ENCODE data around the gene LIN37. TPM values are rescaled to one million over a fixed set of nuclear protein-coding genes. Genes with fewer than 3 reads are reported as not detected.

Gene LIN37
- total RNA-seq, 1 experiment from 2014 or later, result 10.1 TPM

DNA sequence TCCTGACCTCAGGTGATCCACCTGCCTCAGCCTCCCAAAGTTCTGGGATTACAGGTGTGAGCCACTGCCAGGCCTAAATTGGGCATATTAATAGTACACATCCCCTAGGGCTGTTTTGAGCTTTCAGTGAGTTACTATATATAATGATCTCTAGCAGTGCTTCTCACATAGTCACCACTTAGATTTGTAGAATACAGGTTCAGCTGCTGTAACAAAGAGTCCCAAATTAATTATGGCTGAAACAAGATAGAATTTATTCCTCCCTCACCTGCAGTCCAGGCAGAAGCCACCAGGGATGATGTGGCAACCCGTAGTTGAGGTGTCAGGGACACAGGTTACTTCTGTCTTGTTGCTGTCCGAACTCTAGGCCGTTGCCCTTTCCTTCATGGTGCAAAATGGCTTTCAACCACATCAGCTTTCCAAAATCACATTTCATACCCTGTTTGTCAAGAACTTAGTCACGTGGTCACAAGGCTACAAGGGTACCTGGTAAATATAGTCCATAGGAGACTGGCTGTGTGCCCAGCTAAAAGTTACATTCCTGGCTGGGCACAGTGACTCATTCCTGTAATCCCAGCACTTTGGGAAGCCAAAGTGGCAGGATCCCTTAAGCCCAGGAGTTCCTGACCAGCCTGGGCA lies 12.5 kb downstream of the LIN37 start (continued):
- TF ChIP-seq EZH2 (IDR thresholded peaks at IDR 0.05) (no peak), ELF1 (IDR thresholded peaks at IDR 0.05; ENCODE audit: borderline replicate concordance, low read depth) (no peak), ZNF274 (IDR thresholded peaks at IDR 0.05; ENCODE audit: low read depth, low read length) (no peak)
- TF ChIP-seq, protein P1, sequence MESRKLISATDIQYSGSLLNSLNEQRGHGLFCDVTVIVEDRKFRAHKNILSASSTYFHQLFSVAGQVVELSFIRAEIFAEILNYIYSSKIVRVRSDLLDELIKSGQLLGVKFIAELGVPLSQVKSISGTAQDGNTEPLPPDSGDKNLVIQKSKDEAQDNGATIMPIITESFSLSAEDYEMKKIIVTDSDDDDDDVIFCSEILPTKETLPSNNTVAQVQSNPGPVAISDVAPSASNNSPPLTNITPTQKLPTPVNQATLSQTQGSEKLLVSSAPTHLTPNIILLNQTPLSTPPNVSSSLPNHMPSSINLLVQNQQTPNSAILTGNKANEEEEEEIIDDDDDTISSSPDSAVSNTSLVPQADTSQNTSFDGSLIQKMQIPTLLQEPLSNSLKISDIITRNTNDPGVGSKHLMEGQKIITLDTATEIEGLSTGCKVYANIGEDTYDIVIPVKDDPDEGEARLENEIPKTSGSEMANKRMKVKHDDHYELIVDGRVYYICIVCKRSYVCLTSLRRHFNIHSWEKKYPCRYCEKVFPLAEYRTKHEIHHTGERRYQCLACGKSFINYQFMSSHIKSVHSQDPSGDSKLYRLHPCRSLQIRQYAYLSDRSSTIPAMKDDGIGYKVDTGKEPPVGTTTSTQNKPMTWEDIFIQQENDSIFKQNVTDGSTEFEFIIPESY (IDR thresholded peaks at IDR 0.05; ENCODE audit: extremely low read depth, insufficient replicate concordance, low read length), result no peak

DNA sequence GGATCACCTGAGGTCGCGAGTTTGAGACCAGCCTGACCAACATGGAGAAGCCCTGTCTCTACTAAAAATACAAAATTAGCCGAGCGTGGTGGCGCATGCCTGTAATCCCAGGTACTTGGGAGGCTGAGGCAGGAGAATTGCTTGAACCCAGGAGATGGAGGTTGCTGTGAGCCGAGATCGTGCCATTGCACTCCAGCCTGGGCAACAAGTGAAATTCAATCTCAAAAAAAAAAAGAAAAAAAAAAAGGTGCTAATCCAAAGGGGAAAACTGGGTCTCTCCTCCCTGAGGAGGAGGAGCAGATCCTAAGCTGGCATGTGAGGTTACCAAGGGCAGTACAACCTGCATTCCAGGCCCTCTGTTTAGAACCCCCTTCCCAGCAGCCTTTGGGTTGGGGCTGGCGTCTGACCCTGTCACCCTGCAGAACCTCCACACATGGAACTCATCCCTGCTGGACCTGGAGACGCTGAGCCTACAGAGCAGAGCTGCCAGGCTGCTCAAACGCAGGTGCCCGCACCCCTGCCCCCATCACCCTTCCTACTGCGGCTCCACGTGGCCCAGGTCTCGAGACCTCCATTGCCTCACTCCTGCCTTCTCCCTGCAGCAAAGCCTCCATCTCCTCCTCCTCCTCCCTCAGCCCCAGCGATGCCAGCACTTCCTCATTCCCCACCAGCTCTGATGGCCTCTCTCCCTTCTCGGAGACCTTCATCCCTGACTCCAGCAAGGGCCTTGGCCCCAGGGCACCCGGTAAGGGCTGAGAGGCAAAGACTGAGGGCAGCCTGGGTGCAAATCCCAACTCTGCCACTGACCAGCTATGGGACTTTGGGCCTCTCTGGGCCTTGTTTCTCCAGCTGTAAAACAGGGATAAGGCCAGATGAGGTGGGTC lies 16.3 kb downstream of the LIN37 start:
- H3K4me2 ChIP-seq (ENCODE audit: low read length), result no peak overlapping the region
- POLR2A ChIA-PET, result interaction anchor here (1.8 kb wide), 1 partner anchor 16 kb away, joined by 5 read pairs; the partner anchor contains the start of gene LIN37
- RAD21 ChIA-PET (ENCODE audit: low non-redundant PET in 1 of 2, low total read pairs in 2 of 2, uncharacterized antibody in 2 of 2, unreplicated experiment in 2 of 2), result no interaction called here
- no peak for DNase-seq (ENCODE audit: low read depth, low spot score)
- H2AFZ ChIP-seq (ENCODE audit: low read depth, low read length, poor library complexity, severe bottlenecking), result no peak overlapping the region
- H3K9me3 ChIP-seq (ENCODE audit: control insufficient read depth in 1 of 2, insufficient read depth in 1 of 2, low read depth in 1 of 2, low read length in 2 of 2), result no peaks in the 10 kb centered on the region
- H3K27me3 ChIP-seq (ENCODE audit: insufficient read depth, low read length), result no peaks in the 10 kb centered on the region
- peaks cover 4% of the 10 kb centered on the region for H3K79me2 ChIP-seq (ENCODE audit: insufficient read depth, low read length)
- H3K27ac ChIP-seq (ENCODE audit: low read depth, low read length), result no peak overlapping the region
- intact Hi-C loops (cut with micrococcal nuclease), result no loop called here
- no peak for ATAC-seq
- H4K20me1 ChIP-seq (ENCODE audit: insufficient read depth), result no peaks in the 10 kb centered on the region
- H3K9me2 ChIP-seq (ENCODE audit: insufficient read depth), result no peaks in the 10 kb centered on the region
- no peak overlapping the region for H3K9ac ChIP-seq (ENCODE audit: low read length)
- H3K4me3 ChIP-seq (replicated peaks in 1 of 2; ENCODE audit: low read depth in 1 of 2, low read length in 2 of 2), result no peak overlapping the region
- H3K4me1 ChIP-seq (ENCODE audit: control insufficient read depth in 1 of 2, insufficient read depth in 2 of 2, low read length in 2 of 2), result peaks cover 0 to 6% of the 10 kb centered on the region in 2 experiments; a peak in 1 of 4 replicates
- CTCF ChIA-PET, result no interaction called here
- BruUV-seq (replicated peaks), result no TSS peak
- H3K36me3 ChIP-seq (ENCODE audit: control insufficient read depth in 1 of 2, insufficient read depth in 2 of 2, low read length in 2 of 2), result peaks cover 12 to 13% of the 10 kb centered on the region in 2 experiments; a peak in 2 of 4 replicates
- no peak for TF ChIP-seq EZH2phosphoT487 (IDR thresholded peaks at IDR 0.05; ENCODE audit: borderline replicate concordance)
- no peak for TF ChIP-seq RAD21 (IDR thresholded peaks at IDR 0.05; ENCODE audit: low read depth)
- TF ChIP-seq SP1 (IDR thresholded peaks at IDR 0.05; ENCODE audit: low read depth), result no peak
- TF ChIP-seq SIN3A (IDR thresholded peaks at IDR 0.05; ENCODE audit: low read depth), result no peak

Measured in HCT116 (cell line).